Activated naive CD4-positive, alpha-beta T cell treated with anti-CD3 and anti-CD28 coated beads, Interleukin-2, amount 10 ng/mL, durations not matched to agents 7 days and 5 days (primary cell): ENCODE results near the gene TMEM126B.
"Not testable (repeated sequence)": the region's sequence is repeated elsewhere in the genome, so short reads cannot be mapped to it uniquely, and the experiment has no call there.

Experiments used
- CTCF ChIA-PET: fragments of 350-600 bp; sonication (Branson Sonifier 250); formaldehyde crosslinking; loops from one replicate; lab custom pipeline; 2021; ENCODE audit warnings: antibody characterized with exemption; lab: Charles Lee
- DNase-seq: peaks from one replicate; pipeline ENCODE4 v3.0.0-alpha.2; 2020
- H3K27ac Mint-ChIP-seq: one replicate; pipeline ENCODE4 v1.8.0; 2021; ENCODE audit warnings: mild to moderate bottlenecking, moderate library complexity, mixed read lengths
- H3K27me3 Mint-ChIP-seq: one replicate; pipeline ENCODE4 v1.8.0; 2021; ENCODE audit warnings: mild to moderate bottlenecking, mixed read lengths
- H3K36me3 Mint-ChIP-seq: one replicate; pipeline ENCODE4 v1.8.0; 2021; ENCODE audit warnings: mixed read lengths
- H3K4me1 Mint-ChIP-seq: one replicate; pipeline ENCODE4 v1.8.0; 2021; ENCODE audit warnings: mixed read lengths
- H3K4me3 Mint-ChIP-seq: one replicate; pipeline ENCODE4 v1.8.0; 2021; ENCODE audit warnings: mild to moderate bottlenecking, moderate library complexity, mixed read lengths
- H3K9me3 Mint-ChIP-seq: one replicate; pipeline ENCODE4 v1.8.0; 2021; ENCODE audit warnings: mixed read lengths

The TMEM126B gene

GRCh38 chr11:85620256-85620655 lies 8.1 kb upstream of the TMEM126B start:
- Mint-ChIP-seq H3K4me1 (peaks cover 3% of the 10 kb centered on the region), H3K9me3 (no peaks in the 10 kb centered on the region), H3K27me3 (no peaks in the 10 kb centered on the region), H3K27ac (no peak overlapping the region), H3K36me3 (no peaks in the 10 kb centered on the region), H3K4me3 (no peak overlapping the region)
- DNase-seq: no peak
- CTCF ChIA-PET: interaction anchor here (0.7 to 1.2 kb wide), 2 partner anchors 235 to 251 kb away, joined by 3 read pairs; partner anchors contain the start of gene CCDC83

GRCh38 chr11:85626496-85626895 lies 1.9 kb upstream of the TMEM126B start:
- no peak for DNase-seq
- no peaks in the 10 kb centered on the region for H3K9me3 Mint-ChIP-seq
- H3K27me3 Mint-ChIP-seq: no peaks in the 10 kb centered on the region
- H3K36me3 Mint-ChIP-seq: peaks cover 9% of the 10 kb centered on the region
- no peak overlapping the region for H3K4me3 Mint-ChIP-seq
- CTCF ChIA-PET: interaction anchor here (1.1 kb wide), 1 partner anchor 570 kb away, joined by 3 read pairs; no protein-coding TSS in a partner anchor
- no peak overlapping the region for H3K27ac Mint-ChIP-seq
- H3K4me1 Mint-ChIP-seq: peaks cover 43% of the 10 kb centered on the region

GRCh38 chr11:85627332-85627997 lies 928 bp upstream of the TMEM126B start, which contains the start of gene DLG2:
Gene DLG2 (minus strand): TSS chr11:85627344.
- no peaks in the 10 kb centered on the region for H3K27me3 Mint-ChIP-seq
- H3K9me3 Mint-ChIP-seq: no peaks in the 10 kb centered on the region
- H3K36me3 Mint-ChIP-seq: peaks cover 17% of the 10 kb centered on the region
- no peak for DNase-seq
- peak within 1 kb of the TSS; percentile 90 for H3K27ac Mint-ChIP-seq
- peaks cover 43% of the 10 kb centered on the region for H3K4me1 Mint-ChIP-seq
- peak within 1 kb of the TSS; percentile 97 for H3K4me3 Mint-ChIP-seq
- CTCF ChIA-PET: interaction anchor here (2.5 kb wide), 1 partner anchor 37 kb away, joined by 7 read pairs; the partner anchor contains the start of gene CREBZF

GRCh38 chr11:85628771-85629341 lies 463 bp downstream of the TMEM126B start:
- CTCF ChIA-PET: interaction anchor here (1.4 to 2.5 kb wide), 2 partner anchors 19 to 35 kb away, joined by 4 to 7 read pairs; partner anchors contain the start of genes CREBZF and TMEM126A
- Mint-ChIP-seq H3K27me3 (no peaks in the 10 kb centered on the region), H3K27ac (peak overlapping the region; percentile 90), H3K9me3 (no peaks in the 10 kb centered on the region), H3K4me3 (peak overlapping the region; percentile 97), H3K36me3 (peaks cover 24% of the 10 kb centered on the region), H3K4me1 (peaks cover 44% of the 10 kb centered on the region)
- DNase-seq: peak; percentile 25

GRCh38 chr11:85634747-85635146 lies 6.4 kb downstream of the TMEM126B start:
- peaks cover 16% of the 10 kb centered on the region for H3K4me1 Mint-ChIP-seq
- peaks cover 42% of the 10 kb centered on the region for H3K36me3 Mint-ChIP-seq
- no peak for DNase-seq
- H3K4me3 Mint-ChIP-seq: no peak overlapping the region
- CTCF ChIA-PET: no interaction called here
- no peaks in the 10 kb centered on the region for H3K27me3 Mint-ChIP-seq
- no peaks in the 10 kb centered on the region for H3K9me3 Mint-ChIP-seq
- H3K27ac Mint-ChIP-seq: no peak overlapping the region

- peaks cover 7% of the 10 kb centered on the region for H3K36me3 Mint-ChIP-seq
- no peaks in the 10 kb centered on the region for H3K9me3 Mint-ChIP-seq
- DNase-seq: no peak
- H3K4me1 Mint-ChIP-seq: peaks cover 11% of the 10 kb centered on the region
- peaks cover 27% of the 10 kb centered on the region for H3K27me3 Mint-ChIP-seq
- H3K4me3 Mint-ChIP-seq: no peak overlapping the region
- CTCF ChIA-PET: no interaction called here
- H3K27ac Mint-ChIP-seq: no peak overlapping the region
Observed at GRCh38 chr11:85643191-85643614, 14.8 kb downstream of the TMEM126B start.

GRCh38 chr11:85647078-85647477 lies 18.7 kb downstream of the TMEM126B start:
- Mint-ChIP-seq H3K9me3 (no peaks in the 10 kb centered on the region), H3K27me3 (peaks cover 23% of the 10 kb centered on the region), H3K36me3 (peaks cover 14% of the 10 kb centered on the region), H3K4me3 (peak overlapping the region; percentile 90), H3K27ac (peak overlapping the region; percentile 95), H3K4me1 (peaks cover 35% of the 10 kb centered on the region)
- no peak for DNase-seq
- CTCF ChIA-PET: interaction anchor here (0.6 to 1.8 kb wide), 3 partner anchors 8 to 64 kb away, joined by 4 to 5 read pairs (median 4); partner anchors contain the start of gene TMEM126B

- Mint-ChIP-seq H3K27ac (peak within 1 kb of the TSS; percentile 95), H3K9me3 (no peaks in the 10 kb centered on the region), H3K4me1 (peaks cover 38% of the 10 kb centered on the region), H3K36me3 (peaks cover 17% of the 10 kb centered on the region), H3K27me3 (peaks cover 23% of the 10 kb centered on the region), H3K4me3 (peak within 1 kb of the TSS; percentile 90)
- CTCF ChIA-PET: interaction anchor here (0.9 to 1.8 kb wide), 7 partner anchors 9 to 771 kb away, joined by 3 to 8 read pairs (median 4); partner anchors contain the start of gene TMEM126B
- peak; percentile 94 for DNase-seq
Observed at GRCh38 chr11:85647604-85648299, 19.4 kb downstream of the TMEM126B start, which contains the start of gene TMEM126A. Gene TMEM126A (plus strand): TSS chr11:85647967. CDS start chr11:85650256, 2,289 bp downstream.

- H3K27ac Mint-ChIP-seq: no peak overlapping the region
- peaks cover 46% of the 10 kb centered on the region for H3K4me1 Mint-ChIP-seq
- no peak for DNase-seq
- H3K36me3 Mint-ChIP-seq: peaks cover 20% of the 10 kb centered on the region
- CTCF ChIA-PET: no interaction called here
- no peak overlapping the region for H3K4me3 Mint-ChIP-seq
- H3K9me3 Mint-ChIP-seq: no peaks in the 10 kb centered on the region
- H3K27me3 Mint-ChIP-seq: no peaks in the 10 kb centered on the region
Observed at GRCh38 chr11:85651118-85651517, 22.7 kb downstream of the TMEM126B start.

- Mint-ChIP-seq H3K27ac (peak overlapping the region; percentile 35), H3K4me3 (no peak overlapping the region), H3K27me3 (no peaks in the 10 kb centered on the region), H3K9me3 (no peaks in the 10 kb centered on the region), H3K36me3 (peaks cover 29% of the 10 kb centered on the region), H3K4me1 (peaks cover 44% of the 10 kb centered on the region)
- DNase-seq: no peak
- CTCF ChIA-PET: no interaction called here
Observed at GRCh38 chr11:85652786-85653447, 24.5 kb downstream of the TMEM126B start.

GRCh38 chr11:85654343-85654742 lies 25.9 kb downstream of the TMEM126B start:
- Mint-ChIP-seq H3K36me3 (peaks cover 35% of the 10 kb centered on the region), H3K4me1 (peaks cover 41% of the 10 kb centered on the region)
- H3K27me3 Mint-ChIP-seq, H3K27ac Mint-ChIP-seq, H3K4me3 Mint-ChIP-seq, CTCF ChIA-PET, DNase-seq, H3K9me3 Mint-ChIP-seq: not testable (repeated sequence)

- DNase-seq: no peak
- no peaks in the 10 kb centered on the region for H3K27me3 Mint-ChIP-seq
- CTCF ChIA-PET: interaction anchor here (1.2 kb wide), 1 partner anchor 8 kb away, joined by 3 read pairs; the partner anchor contains the start of gene TMEM126A
- H3K4me3 Mint-ChIP-seq: no peak overlapping the region
- H3K36me3 Mint-ChIP-seq: peaks cover 45% of the 10 kb centered on the region
- H3K9me3 Mint-ChIP-seq: no peaks in the 10 kb centered on the region
- no peak overlapping the region for H3K27ac Mint-ChIP-seq
- H3K4me1 Mint-ChIP-seq: peaks cover 51% of the 10 kb centered on the region
Observed at GRCh38 chr11:85656777-85657176, 28.4 kb downstream of the TMEM126B start.

GRCh38 chr11:85658180-85658579 lies 29.8 kb downstream of the TMEM126B start:
- H3K4me1 Mint-ChIP-seq: peaks cover 51% of the 10 kb centered on the region
- CTCF ChIA-PET: no interaction called here
- H3K36me3 Mint-ChIP-seq: peaks cover 47% of the 10 kb centered on the region
- no peaks in the 10 kb centered on the region for H3K27me3 Mint-ChIP-seq
- no peak overlapping the region for H3K4me3 Mint-ChIP-seq
- H3K9me3 Mint-ChIP-seq: no peaks in the 10 kb centered on the region
- DNase-seq: no peak
- no peak overlapping the region for H3K27ac Mint-ChIP-seq
